Activated T-cell treated with anti-CD3 and anti-CD28 coated beads, Interleukin-2, amount 50 U/mL, for 4 hours (primary cell): Measurements from ENCODE around the gene FBXL4. TPM values are rescaled to one million over a fixed set of nuclear protein-coding genes. Genes with fewer than 3 reads are reported as not detected.

Experiments used
- ATAC-seq, 2 donors: fragments of 200-7000 bp; cut with Tn5 transposase; one replicate each; pipeline ENCODE4 v1.10.0; 2021
- DNase-seq: peaks from one replicate; pipeline ENCODE4 v3.0.0-alpha.2; 2020
- H3K27me3 Mint-ChIP-seq: one replicate; pipeline ENCODE4 v1.8.0; 2021; ENCODE audit warnings: low read depth, mixed read lengths
- H3K36me3 Mint-ChIP-seq: one replicate; pipeline ENCODE4 v1.8.0; 2022; ENCODE audit warnings: mixed read lengths; ENCODE audit not compliant: insufficient read depth
- H3K4me1 Mint-ChIP-seq: one replicate; pipeline ENCODE4 v1.8.0; 2021; ENCODE audit warnings: low read depth, mixed read lengths
- H3K4me3 Mint-ChIP-seq: one replicate; pipeline ENCODE4 v1.8.0; 2021; ENCODE audit warnings: mild to moderate bottlenecking, moderate library complexity, mixed read lengths
- H3K9me3 Mint-ChIP-seq: one replicate; pipeline ENCODE4 v1.8.0; 2021; ENCODE audit warnings: mixed read lengths
- total RNA-seq, 3 donors: library from RNA; stranded (reverse); gene quantifications; one replicate each; pipeline ENCODE4 v1.2.1, GENCODE V29; 2021

The FBXL4 gene
- total RNA-seq, 3 donors from 2014 or later = 6.9 to 7.7 (median 7.7) TPM

- ATAC-seq (peak; percentile 76 to 78), DNase-seq (peak; percentile 58)
- Mint-ChIP-seq H3K9me3 (no peaks in the 10 kb centered on the region), H3K4me3 (peak within 1 kb of the TSS; percentile 86), H3K36me3 (no peaks in the 10 kb centered on the region), H3K27me3 (peaks cover 75% of the 10 kb centered on the region), H3K4me1 (peaks cover 37% of the 10 kb centered on the region)
Measured at GRCh38 chr6:98834060-98835031, 113.4 kb downstream of the FBXL4 start, which contains the start of gene POU3F2. Gene POU3F2, plus strand, starts transcription at chr6:98834574. Its CDS starts 300 bp downstream, at chr6:98834874.

DNA sequence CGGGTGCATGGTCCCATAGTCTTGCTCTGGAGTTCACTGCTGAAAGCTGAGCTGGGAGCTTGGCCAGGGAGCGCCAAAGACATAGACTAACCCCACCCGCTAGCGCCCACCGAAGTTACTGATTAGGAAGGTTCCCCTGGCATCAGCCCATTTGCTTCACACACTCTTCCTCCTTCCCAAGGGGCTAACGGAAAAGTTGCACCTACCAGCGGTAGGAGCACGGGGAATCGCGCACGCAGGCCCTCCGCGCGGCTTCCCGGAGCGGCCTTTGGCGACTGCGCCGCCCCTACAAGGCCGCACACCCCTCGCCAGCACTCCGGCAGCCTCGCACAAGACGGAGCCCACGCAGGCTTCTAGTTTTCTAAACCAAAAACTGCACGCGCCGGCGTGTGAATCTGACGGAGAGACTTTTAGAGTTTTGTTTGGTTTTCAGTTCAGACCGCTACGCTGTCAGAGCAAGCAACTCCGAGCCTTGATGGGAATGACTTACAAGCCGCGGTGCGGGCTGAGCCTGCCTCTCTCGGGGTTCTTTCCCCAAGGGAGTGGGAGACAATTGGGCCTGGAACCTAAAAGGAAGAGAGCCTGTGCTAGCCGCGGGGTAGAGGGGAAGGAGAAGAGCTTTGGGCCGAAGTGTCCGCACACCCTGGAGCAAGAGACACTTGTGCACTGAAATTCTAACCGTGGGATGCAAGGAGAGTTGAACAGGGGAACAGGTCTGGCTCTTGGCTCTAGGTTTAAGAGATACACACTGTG is 114.3 kb downstream of the FBXL4 start:
- DNase-seq (no peak), ATAC-seq (peak; percentile 6 to 19)
- Mint-ChIP-seq H3K36me3 (no peaks in the 10 kb centered on the region), H3K4me3 (peak overlapping the region; percentile 86), H3K4me1 (peaks cover 41% of the 10 kb centered on the region), H3K27me3 (peaks cover 81% of the 10 kb centered on the region), H3K9me3 (no peaks in the 10 kb centered on the region)

GRCh38 chr6:98833057-98833306 is 114.8 kb downstream of the FBXL4 start:
- no peak for DNase-seq
- H3K9me3 Mint-ChIP-seq = no peaks in the 10 kb centered on the region
- ATAC-seq = peak; percentile 23 to 30

GRCh38 chr6:98832284-98833056 is 115.3 kb downstream of the FBXL4 start:
- Mint-ChIP-seq H3K4me1 (peaks cover 45% of the 10 kb centered on the region), H3K4me3 (peak overlapping the region; percentile 86), H3K27me3 (peaks cover 81% of the 10 kb centered on the region), H3K36me3 (no peaks in the 10 kb centered on the region), H3K9me3 (no peaks in the 10 kb centered on the region)
- no peak for DNase-seq
- peak; percentile 19 to 22 for ATAC-seq

More at GRCh38 chr6:98833057-98833306, 114.8 kb downstream of the FBXL4 start:
- Mint-ChIP-seq H3K27me3 (peaks cover 81% of the 10 kb centered on the region), H3K36me3 (no peaks in the 10 kb centered on the region), H3K4me3 (peak overlapping the region; percentile 86), H3K4me1 (peaks cover 45% of the 10 kb centered on the region)

- DNase-seq (no peak), ATAC-seq (no peak)
- Mint-ChIP-seq H3K27me3 (peaks cover 81% of the 10 kb centered on the region), H3K4me3 (no peak overlapping the region), H3K36me3 (no peaks in the 10 kb centered on the region), H3K4me1 (peaks cover 44% of the 10 kb centered on the region), H3K9me3 (no peaks in the 10 kb centered on the region)
Measured at GRCh38 chr6:98831959-98832283, 115.8 kb downstream of the FBXL4 start.

DNA sequence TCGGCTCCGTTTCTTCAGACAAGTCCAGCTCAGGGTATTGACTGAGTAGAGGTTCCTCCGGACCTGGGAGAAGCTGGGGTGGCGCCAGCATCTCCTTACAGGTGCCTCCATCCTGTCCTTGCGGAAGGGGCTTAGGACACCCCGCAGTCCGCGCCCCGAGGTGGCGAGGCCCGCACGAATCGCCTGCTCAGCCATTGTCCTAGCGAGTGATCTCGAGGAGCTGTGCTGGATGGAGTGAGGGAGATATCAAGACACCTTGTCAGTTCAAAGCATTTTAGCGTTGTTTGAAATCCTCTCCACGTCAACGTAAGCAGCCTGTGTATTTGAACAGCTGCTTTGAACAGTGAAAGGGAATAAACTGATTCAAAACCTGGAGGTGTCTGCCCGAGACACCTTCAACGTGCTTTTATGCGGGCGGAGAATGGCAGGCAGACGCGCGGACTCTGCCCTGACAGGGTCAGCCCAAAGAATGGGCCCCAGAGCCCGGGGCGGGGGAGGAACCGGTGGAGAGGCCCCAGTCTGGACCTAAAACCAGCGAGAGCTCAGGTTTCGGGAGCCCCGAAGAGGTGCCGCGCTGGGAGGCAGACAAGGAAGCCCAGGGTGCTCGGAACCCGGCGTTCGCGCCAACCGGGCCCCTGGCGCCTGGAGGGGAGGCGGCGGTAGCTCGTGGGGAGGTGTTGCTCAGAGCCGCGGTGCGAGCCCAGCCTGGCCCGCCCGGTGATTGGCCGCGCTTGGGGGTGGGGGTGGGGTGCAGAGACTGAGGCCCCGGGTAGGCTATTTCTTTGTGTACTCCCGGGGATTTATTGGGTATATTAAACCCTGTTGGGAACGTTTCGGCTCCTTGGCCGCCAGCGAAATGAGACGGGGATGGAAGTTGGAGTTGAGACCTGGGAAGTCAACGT is 116.4 kb downstream of the FBXL4 start:
- ATAC-seq (no peak), DNase-seq (no peak)
- Mint-ChIP-seq H3K9me3 (no peaks in the 10 kb centered on the region), H3K4me1 (peaks cover 40% of the 10 kb centered on the region), H3K4me3 (peak overlapping the region; percentile 54), H3K27me3 (peaks cover 82% of the 10 kb centered on the region), H3K36me3 (no peaks in the 10 kb centered on the region)

DNA sequence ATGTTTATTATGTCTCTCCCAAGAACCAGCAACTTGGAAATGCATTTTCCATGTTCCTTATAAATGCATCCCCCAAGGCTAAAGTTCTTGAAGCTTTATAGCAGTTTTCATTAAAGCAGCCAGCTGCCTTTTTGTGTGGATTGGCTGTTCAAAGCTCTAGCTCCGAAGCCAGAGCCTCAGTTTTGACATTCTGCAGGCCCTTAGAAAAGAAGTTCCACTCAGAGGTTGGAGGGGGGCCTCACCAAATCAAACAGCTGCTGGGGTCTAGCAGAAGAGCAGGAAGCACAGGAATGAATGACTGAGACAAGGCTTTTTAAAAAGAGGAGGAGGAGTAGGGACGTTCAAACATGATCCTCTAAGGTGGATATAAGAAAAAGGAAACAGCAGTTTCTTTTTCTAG is 117.6 kb downstream of the FBXL4 start:
- H3K4me3 Mint-ChIP-seq = no peak overlapping the region
- no peak for ATAC-seq

DNA sequence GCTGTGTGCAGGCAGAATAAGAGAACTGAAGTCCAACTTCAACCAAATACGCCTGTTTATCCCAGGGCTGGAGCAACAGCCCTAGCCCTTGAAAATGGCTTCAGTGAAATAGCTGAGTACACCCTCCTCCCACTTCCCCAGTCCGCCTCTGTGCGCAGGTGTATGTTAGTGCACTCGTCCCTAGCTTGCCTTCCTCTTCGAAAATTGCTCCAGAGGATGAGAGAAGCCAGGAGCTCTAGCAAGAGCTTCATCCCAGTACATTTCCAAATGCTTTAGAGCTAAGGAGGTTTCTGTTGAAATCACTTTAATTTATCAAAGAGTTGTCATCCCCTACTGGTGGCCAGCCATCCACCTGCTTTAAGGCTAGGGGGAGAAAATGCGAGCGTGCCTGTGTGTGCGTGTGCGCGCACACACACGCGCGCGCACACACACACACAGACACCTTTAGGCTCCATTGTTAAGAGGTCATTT is 118.8 kb downstream of the FBXL4 start:
- peaks cover 44% of the 10 kb centered on the region for H3K4me1 Mint-ChIP-seq

More for the DNA sequence above, 117.6 kb downstream of the FBXL4 start:
- Mint-ChIP-seq H3K4me1 (peaks cover 37% of the 10 kb centered on the region), H3K27me3 (peaks cover 87% of the 10 kb centered on the region), H3K36me3 (no peaks in the 10 kb centered on the region), H3K9me3 (no peaks in the 10 kb centered on the region)
- DNase-seq = no peak

GRCh38 chr6:98828211-98828788 is 119.4 kb downstream of the FBXL4 start:
- Mint-ChIP-seq H3K36me3 (no peaks in the 10 kb centered on the region), H3K4me3 (no peak overlapping the region), H3K4me1 (peaks cover 42% of the 10 kb centered on the region), H3K9me3 (no peaks in the 10 kb centered on the region), H3K27me3 (peaks cover 89% of the 10 kb centered on the region)
- DNase-seq (no peak), ATAC-seq (no peak)

More for the DNA sequence above, 118.8 kb downstream of the FBXL4 start:
- ATAC-seq (no peak), DNase-seq (no peak)
- Mint-ChIP-seq H3K9me3 (no peaks in the 10 kb centered on the region), H3K4me3 (no peak overlapping the region), H3K27me3 (peaks cover 91% of the 10 kb centered on the region), H3K36me3 (no peaks in the 10 kb centered on the region)

DNA sequence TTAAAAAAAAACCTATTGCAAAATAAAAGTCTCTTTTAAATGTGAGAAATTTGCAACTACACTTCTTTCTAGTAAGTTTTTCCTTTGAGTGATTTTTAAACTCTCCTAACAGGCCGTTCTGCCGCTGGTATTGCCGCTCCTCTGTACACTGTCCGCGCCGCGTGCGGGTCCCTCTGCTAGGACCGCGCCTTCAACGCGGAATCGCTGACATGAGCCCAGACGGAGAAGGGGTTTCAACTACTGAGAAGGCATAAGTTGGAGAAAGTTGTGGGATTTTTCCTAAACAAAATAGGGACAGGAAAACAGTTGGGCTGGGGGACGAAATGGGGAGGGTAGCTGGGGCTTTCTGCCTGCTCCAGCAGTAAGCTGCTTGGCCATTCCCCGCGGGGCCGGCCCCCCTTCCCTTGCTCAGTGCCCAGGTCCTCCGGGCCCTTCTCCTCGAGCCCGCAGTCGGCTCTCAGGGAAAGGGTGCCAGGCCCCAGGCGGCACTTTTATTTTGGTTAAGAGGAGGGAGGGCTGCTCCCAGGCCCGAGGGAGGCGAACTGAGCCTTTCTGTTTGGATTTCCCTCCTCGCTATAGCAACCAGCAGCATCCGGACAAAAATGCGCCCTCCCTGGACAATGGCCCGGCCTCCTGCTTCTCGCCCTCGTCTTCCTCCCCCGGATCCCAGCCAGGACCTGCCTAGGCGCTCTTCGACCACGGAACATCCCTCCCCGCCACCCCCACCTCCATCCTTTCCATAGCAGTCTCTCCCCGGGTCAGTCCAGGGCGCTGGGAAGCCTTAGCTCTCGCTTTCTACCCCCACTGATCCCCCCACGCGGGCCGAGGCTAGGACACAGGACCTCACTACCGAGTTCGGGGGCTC is 120.2 kb downstream of the FBXL4 start:
- no peak overlapping the region for H3K4me3 Mint-ChIP-seq
- no peak for ATAC-seq
- H3K4me1 Mint-ChIP-seq = peaks cover 34% of the 10 kb centered on the region
- peaks cover 84% of the 10 kb centered on the region for H3K27me3 Mint-ChIP-seq
- H3K9me3 Mint-ChIP-seq = no peaks in the 10 kb centered on the region
- no peak for DNase-seq
- H3K36me3 Mint-ChIP-seq = no peaks in the 10 kb centered on the region

DNA sequence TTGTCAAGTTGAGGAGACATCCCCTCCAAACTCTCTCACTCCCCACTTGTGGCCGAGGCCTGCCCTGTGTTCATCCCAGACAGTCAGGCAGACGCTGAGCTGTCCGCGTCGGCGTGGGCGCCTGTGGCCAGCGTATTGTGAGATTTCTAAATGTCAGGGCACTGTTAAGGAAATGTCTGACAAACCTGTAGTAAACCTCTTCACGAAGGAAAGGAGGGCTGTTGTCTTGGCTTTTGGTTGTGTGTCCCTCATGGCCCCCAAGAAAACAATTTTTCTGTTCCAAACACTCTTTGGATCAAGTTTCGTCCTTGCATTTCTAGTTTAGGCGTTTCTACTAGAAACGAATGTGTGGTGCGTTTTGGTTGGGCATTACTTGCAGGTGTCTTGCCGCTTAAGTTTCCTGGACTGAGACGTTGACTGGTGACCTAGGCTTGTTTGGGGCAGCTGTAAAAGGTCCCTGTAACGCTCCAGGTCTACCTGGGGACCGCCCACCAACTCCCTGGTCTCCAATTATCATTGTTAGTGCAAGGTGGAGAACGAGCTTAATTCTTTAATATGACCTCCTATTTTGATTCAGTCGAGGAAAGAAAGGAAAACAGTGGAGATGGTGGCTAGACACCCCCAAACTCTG is 122.0 kb downstream of the FBXL4 start:
- Mint-ChIP-seq H3K36me3 (no peaks in the 10 kb centered on the region), H3K4me1 (peaks cover 25% of the 10 kb centered on the region), H3K27me3 (peaks cover 85% of the 10 kb centered on the region), H3K4me3 (no peak overlapping the region), H3K9me3 (no peaks in the 10 kb centered on the region)
- ATAC-seq (no peak), DNase-seq (no peak)
